Gastroesophageal sphincter (tissue), 2 donors: ENCODE measurements around the gene FAM118A.
"Not testable (repeated sequence)": the region's sequence is repeated elsewhere in the genome, so short reads cannot be mapped to it uniquely, and the experiment has no call there.

Experiments used
- POLR2A ChIP-seq, 2 donors: fragments of 450-650 bp; IDR thresholded peaks; one replicate each; pipeline ENCODE4 v1.6.1; 2017; ENCODE audit warnings: antibody characterized with exemption in 2 of 2, mild to moderate bottlenecking in 2 of 2, moderate library complexity in 1 of 2
- POLR2AphosphoS5 ChIP-seq: sonication (generic); formaldehyde crosslinking; IDR thresholded peaks from one replicate; pipeline ENCODE4 v1.6.1; 2017; ENCODE audit warnings: antibody characterized with exemption

DNA sequence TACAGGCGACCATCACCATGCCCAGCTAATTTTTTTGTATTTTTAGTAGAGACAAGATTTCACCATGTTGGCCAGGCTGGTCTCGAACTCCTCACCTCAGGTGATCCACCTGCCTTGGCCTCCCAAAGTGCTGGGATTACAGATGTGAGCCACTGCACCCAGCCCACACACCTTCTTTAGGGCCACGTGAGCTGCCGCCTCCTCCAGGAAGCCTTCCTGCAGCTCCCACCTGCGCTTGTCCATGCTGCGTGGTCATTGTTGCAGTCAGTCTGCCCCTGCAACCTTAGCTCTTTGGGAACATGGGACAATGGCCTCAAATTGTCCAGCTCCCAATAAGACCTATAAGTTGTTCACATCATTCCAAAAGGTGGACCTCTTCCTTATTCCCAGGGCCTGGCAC, 14.7 kb upstream of the FAM118A start:
- not testable (repeated sequence) for TF ChIP-seq POLR2AphosphoS5; POLR2A (IDR thresholded peaks at IDR 0.05)
